Stimulated activated CD4-positive, alpha-beta T cell treated with anti-CD3 and anti-CD28 coated beads, Interleukin-15, amount 100 ng/mL, for 1 hour (primary cell): ENCODE data around the gene CHD6.
A peak's percentile ranks its signal among the peaks of the same experiment; 100 is the strongest.

Experiments
- DNase-seq, 2 donors: peaks; one replicate each; pipeline ENCODE4 v3.0.0-alpha.2; 2020; ENCODE audit warnings: low read depth in 1 of 2, low spot score in 1 of 2

CHD6 gene

DNA sequence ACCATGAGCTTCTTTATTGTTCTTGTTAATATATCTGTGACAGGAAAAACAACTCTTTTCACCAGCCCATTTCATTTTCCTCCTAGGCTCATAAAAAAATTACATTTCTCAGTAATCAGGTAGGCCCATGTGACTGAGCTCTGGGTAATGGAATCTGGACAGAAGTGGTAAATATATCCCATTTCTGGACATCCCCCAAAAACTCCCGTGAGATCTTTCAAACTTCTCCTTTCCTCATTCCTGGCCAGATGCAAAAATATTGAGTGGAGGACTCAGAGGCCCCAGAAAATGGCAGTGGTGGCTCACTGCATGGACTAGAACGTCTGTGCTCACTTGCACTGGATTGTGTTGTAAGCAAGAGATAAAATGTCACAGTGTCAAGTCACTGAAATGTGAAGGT, 3.8 kb upstream of the CHD6 start:
- no peak for DNase-seq

DNA sequence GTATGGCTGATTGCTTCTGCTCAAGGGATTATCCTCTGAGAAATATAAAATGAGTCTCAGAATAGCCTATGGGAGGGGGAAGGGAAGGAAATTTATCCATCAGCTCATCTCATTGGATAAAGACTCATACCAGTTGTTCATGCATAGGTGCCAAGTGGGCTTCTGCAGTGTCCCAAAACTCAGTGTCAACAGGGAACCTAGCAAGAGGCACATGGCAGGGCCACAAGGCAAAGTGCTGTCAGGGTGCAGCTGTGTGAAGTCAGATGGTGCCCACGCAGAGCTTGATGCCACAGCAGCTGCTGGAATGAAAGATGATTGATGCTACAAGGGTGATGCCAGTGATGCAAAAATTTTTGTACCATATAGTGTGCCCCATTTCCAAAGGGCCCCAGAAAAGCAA, 3.2 kb upstream of the CHD6 start:
- no peak for DNase-seq

DNA sequence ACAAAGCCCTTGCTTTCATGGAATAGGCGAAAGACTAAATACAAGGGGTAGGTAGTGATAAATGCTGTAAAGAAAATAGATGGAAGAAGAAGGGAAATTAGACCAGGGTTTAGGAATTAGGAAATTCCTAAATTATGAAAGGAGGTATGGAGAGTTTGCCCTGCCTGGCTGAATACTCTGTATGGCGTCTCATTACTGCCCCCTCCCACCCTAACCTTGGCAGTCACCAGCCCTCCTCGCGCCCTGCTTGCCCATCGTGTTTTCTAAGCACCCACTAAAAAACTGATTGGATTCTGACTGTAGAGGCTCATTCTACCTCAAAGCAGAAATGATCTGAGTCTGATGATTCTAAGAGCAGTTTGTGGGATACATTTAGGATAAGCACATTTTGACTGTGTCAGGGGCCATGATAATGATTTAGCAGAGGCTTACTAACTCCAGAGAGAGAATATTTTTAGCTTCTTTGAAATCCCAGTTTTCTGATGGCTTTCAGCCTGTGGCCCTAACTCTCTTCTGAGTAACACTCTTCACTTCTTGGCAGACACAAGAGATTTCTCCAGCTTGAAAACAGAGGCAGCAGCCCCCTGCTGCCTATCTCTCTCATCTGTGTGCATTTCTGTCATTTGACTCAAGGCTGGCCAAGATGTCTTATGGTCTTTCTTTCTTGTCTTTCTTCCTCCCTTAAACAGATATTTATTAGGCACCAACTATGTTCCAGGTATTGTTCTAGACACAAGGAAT, 1.4 kb upstream of the CHD6 start:
- DNase-seq, result no peak

DNA sequence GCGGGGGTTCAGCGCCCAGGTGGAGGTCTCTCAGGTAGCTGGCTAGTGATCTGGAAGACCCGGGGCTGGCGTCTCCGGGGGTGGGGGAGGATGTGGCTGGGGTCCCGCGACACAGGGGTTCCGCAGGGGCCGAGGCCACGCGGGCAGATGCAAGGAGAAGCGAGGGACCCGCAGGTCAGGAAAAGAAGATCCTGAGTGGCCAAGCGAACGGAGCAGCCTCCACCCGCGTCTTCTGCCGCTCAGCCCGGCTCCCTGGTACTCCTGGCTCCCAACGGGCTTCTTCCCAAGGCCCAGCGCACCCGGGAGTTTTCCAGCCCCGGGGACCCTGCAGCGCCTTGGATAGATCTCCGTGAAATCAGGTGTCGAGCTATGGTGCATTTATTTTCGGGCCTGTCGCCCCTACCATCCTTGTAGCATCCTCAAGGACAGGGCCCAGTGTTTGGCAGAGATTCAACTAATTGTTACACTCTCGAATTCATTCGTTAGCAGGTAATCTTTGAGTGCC, 682 bp upstream of the CHD6 start:
- DNase-seq, result no peak

DNA sequence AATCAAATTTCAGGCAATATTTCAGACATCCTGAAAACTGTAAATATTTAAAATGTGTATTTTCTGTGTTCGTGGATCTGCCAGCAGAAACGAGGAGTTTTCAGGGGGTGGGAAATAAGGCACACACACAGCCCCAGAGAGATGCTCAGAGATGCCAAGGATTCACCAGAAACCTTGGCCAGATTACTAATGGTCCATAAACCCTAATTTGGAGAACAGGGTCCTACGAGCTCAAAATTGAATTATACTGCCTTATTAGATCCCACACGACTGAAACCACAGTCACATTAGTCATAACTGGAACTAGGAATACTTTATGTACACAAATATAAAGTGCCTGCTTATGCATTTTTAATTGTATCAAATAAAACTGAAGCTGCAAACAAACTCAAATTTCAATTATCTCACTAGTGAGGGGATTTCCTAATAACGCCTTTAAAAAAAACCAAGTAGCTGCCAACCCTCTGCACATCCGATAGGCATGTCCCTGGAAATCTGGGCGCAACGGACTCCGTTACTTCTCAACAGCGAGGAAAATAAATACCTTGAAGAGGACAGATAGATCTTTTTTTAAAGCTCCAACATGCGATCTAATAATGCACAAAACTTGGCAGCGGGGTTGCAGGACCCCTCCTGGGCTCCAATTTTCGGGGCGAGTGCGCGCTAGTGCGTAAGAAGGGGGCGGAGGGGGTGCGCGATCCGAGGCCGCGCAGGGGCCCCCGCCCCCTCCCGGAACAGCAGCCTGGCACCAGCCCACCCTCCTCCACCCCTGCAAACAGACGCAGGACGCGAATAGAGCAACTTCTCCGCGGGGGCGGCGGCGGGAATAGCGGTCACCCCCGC, 897 bp downstream of the CHD6 start:
- peak; percentile 9 to 20 for DNase-seq

DNA sequence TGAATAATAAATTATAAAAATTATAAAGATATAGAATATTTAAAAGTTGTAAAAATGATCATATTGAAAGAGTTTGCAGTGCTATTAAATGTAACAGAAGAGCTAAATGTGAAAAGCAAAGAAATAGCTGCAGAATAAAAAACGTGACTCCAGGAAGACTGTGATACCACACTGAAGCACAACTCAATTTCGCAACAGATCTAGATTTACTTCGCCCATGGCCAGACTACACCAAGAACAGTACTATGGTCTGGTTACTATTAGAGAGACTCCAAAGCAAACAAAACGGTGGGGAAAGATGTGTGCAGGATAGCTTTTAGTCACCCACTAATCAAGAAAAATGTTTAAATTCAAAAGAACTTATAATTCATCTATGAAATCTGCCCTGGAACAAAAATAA, 1.9 kb downstream of the CHD6 start:
- DNase-seq, result no peak

DNA sequence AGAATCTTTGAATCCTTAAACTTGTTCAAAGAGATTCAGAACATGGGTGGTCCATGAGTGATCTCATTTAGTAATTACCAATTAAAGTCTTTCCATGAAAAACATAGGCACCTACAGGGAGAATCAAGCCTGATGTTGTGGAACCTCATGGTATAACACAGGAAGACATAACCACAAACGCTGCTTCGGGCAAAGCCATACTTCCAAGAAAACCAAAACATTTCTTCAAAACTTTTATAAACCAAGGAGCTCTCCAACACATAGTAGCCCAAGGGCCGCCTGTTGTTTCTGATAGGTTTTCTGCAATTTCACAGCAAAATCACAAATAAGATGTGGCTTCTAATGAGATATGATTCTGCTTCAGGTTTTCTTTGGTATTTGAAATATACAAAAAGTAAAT, 2.5 kb downstream of the CHD6 start:
- no peak for DNase-seq

DNA sequence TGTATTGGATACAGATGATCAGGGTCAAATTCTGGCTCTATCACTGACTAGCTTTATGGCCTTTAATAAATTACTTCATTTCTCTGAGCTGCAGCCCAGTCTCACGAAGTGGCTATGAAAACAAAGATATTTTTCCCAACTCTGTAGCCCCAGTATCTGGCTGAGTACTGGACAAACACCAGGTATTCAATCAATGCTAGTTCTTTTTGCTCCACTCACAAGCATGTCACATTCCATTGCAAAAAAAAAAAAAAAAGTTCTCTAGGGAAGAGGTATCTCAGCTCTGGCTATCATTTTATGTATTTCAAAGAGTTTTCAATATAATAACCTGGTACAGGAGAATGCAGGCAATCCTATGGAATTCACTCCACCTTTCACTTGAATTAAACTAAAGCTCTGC, 3.1 kb downstream of the CHD6 start:
- no peak for DNase-seq

DNA sequence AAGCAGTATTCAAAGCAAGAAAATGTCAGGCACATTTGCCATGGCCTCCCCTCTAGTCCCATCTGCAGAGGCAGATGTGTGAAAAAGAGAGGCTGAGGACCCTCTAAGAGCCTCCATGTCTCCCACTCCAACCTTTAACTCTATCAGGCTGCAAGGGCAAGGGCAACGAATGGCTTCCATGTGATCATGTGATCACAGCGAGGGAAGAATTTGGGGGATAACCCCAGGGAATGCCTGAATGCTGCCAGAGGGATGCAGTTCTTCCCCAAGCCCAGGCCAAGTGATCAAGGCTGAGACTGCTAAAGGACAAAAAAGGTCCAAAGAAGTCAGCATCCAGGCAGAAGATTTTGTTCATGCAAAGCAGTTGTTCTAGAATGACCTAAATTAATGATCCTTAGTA, 4.9 kb downstream of the CHD6 start:
- no peak for DNase-seq

DNA sequence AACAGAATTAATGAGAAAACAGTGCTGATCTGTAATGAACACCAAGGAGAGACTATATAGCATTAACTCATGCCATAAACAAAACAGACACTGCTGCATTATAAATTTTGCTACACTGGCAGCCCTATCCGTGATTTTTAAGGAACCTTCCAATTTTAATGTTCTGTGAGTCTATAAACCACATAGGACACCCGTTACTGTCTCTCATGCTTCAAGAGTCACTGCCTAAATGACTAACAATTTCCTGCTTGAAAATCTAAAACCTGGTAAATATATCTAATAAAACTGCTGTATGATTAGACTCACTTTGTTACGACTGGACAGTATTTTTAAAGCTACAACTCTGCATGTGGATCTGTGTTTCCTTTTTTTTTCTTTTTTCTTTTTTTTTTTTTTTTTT, 8.7 kb downstream of the CHD6 start:
- DNase-seq, result no peak

DNA sequence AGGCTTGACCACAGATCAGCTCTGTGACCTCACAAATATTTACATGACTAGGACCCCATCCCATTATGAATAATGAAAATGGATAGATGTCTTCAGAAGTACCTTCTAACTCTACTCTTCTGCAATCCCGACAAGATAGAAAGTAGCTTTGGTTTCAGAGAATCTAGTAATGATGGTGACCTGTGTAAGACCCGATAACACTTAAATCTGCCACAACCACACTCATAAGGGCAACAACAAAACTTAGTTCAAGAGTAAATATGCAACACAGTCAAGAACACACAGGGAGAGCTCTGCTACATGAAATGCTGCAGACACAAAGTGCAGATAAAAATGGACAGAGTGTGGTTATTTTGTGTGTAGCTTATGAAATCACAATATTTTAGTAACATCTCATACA, 9.6 kb downstream of the CHD6 start:
- DNase-seq, result no peak

DNA sequence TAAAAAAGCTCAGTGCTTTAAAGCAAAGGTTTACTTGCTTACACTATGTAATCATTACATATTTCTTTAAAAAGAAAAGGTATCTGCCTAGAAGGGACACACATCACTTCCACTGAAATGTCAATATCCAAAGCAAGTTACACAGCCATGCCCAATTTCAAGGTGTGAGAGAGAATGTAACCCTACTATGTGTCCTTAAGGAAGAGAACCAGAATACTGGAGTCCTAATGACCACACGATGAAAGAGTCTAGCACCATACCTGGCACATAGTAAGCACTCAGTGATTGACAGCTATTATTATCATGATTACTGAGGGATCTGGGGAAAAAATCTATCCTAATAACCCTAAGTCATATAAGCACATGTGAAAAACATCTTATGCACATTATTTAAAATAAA, 10.4 kb downstream of the CHD6 start:
- DNase-seq, result no peak

DNA sequence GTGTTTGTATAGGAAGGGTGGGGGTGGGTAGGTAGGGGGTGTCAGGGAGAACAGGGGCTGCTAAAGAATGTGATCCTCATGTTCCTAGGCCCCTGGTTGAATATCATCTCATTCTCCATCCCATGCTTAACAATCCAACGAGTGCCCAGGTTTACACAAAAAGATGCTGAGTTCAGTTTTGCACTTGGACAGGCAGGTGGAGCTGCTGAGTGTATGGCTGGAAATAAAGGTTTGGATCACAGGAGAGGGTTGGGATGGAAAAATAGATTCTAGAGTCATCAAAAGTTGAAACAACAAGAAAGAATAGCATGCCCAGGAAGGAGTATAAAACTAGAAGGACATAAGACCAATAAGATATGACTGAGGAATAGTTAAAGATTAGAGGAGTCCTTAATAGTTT, 14.2 kb downstream of the CHD6 start:
- DNase-seq, result no peak

DNA sequence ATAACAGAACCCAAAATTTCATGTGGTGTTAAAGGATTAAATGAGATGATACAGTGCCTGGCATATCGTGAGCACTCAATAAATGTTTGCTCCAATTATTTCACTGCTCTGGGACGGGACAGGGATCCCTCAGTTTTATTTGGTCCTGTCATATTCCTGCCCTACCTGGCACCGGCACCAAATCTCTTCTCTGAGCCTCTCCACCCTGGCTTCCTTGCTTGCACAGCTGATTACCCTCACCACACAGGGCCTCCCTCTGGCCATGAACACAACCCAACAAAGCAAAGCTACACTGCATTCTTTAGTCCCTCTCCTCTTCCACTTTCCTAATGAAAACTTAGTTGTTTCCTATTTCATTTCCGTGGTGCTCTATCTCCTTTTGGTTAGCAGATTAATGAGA, 16.4 kb downstream of the CHD6 start:
- no peak for DNase-seq

DNA sequence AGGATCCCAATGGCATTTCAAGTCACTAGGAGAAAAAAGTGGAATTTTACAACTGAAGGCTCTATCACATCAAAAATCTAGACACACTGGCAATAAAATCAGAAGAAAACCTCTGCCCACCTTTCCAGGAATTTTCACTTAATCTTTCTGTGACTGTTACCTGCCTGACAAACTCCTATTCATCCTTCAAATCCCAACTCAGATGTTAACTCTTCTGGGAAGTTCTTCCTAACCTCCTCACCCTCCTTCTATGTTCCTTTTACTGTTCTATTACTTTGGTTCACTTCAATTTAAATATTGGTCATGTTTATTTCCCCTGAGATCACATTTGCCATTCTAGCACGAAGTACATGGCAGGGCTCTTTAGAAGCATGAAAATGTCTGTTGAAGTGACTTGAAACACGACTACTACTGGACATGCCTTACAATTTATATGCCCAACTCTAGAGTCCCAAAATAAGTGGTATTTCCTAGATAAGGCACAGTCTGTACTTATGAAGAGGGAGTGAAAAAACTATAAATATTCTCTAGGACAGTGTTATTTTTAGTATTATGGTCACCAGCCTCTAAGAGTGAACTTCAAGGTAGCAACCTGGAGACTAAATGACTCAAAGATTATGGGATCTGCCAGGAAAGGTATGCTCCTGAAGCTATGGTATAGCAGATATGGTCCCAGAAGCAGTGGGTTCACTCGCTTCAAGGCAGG, 17.1 kb downstream of the CHD6 start:
- DNase-seq, result no peak

DNA sequence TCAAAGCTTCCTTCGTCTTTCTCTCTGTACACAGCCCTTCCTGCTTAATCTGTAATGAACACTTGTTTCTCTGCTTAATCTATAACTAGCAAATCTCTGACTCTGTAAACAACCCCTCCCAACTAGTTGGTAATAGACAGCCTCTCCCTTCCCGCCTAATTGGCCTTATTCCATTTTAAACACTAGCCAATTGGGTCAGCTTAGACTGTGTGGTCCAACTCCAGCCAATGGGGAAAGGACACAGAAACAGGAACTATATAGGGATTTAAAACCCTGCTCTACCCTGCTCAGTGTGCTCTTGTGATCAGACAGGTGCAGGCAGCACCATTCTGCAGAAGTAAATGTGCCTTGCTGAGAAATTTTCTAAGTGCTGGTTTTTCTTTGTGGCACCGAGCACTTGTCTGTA, 18.5 kb downstream of the CHD6 start:
- DNase-seq, result no peak

DNA sequence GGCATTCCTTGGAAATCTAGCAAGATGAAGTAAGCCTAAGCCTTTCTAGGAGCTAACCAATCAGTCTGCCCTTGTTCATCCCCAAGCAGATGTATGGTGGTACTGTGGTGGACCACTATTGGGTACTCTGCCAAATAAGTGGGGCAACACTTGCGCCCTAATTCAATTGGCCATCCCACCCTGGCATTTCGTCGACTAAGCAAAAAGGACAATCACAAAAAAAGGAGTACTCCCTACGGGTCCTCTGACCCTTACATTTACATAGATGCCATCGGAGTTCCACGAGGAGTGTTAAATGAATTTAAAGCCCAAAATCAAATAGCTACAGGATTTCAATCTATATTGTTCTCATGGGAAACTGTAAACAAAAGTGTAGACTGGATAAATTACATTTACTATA, 19.5 kb downstream of the CHD6 start:
- no peak for DNase-seq

DNA sequence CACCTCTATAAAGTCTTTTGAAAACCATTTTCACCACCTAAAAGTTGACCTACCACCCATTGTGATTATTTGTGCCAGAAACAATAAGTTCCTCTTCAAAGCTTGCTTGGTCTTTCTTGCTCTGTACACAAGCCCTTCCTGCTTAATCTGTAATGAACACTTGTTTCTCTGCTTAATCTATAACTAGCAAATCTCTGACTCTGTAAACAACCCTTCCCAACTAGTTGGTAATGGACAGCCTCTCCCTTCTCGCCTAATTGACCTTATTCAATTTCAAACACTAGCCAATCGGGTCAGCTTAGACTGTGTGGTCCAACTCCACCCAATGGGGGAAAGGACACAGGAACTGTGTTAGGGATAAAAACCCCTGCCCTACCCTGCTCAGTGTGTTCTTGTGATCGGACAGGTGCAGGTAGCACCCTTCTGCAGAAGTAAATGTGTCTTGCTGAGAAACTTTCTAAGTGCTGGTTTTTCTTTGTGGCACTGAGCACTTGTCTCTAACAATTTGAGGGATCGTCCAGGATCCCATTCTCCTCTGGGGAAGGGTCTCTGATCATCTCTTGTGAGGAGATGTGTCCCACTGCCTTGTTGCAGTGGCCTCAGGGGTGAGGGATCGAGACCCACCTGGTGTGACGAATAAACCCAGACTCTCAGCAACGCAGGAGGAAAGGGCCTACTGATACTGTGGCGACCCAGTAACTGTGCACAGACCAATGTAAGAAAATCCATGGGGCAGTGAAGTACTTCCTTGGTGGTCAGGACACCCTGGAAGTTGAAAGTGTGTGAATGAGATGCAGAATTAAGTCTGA, 23.5 kb downstream of the CHD6 start:
- DNase-seq, result no peak

DNA sequence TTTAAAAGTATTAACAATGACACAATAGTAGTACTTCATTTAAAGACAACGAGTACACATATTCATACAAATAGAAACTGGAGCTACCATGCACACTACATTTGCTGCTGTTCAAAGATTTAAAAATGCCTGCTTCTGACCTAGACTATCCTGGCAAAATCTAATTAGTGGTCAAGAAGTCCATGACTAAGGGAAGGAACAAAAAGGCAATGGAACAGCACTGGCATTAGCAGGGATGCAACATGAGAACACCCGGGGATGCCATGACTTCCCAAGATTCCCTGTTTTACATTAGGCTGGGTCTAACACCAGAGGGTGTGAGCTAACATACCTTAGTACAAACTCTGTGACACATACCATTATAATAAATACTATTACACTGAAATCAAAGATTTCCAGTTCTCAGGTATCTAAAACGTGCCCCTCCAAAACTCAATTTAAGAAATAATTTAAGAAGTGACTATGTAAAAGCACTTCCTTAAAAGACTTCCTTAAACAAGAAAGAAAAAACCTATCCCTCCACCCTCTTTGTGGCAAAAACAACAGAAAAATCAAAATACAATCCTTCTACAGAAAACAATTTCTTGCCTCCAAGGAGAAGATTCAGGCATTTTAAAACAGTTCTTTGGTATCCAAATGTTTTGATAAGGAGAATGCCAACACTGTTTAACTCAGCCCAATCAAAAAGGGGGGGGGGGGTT, 25.5 kb downstream of the CHD6 start:
- no peak for DNase-seq

DNA sequence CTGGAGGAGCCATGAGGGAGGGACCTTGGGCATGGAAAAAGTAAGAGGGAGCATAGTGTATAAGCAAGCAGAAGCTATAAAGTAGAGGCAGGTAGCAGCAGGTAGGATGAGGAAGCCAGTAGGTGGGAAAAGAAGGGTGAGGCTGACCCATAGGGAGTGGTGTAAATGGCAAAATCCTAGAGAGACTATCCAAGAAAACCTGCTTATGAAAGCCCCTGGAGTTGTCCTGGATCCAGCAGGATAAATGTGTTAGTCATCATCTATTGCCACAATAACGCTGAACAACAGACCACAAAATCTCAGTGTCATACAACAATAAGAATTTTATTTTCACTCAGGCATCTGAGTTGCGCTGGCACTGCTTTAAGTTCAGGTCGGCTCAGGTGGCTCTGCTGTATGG, 30.2 kb downstream of the CHD6 start:
- DNase-seq, result no peak

DNA sequence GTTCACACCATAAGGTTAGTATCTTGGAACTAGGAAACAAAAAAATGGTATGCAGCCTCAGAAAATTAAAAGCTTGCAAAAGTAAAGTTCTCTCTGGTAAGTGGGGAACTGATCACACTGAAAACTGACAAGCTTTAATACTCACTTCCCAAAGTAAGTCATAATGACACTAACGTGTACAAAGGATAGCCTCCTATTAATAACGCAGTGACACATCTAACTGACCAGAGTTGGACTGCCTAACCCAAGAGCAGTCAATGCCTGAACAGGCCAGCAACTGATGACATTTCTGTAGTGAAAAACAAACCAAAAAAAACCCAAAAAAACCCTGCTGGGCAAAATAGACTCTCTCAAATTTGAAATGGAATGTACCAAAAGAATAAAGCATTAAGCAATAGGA, 30.7 kb downstream of the CHD6 start:
- no peak for DNase-seq
